Stimulated activated CD4-positive, alpha-beta T cell treated with anti-CD3 and anti-CD28 coated beads, Interleukin-2, amount 100 ng/mL, for 24 hours (primary cell): ENCODE results near the gene DLX1.
"Not testable (repeated sequence)": the region's sequence is repeated elsewhere in the genome, so short reads cannot be mapped to it uniquely, and the experiment has no call there.

Experiments used
- DNase-seq, 2 donors: peaks; one replicate each; pipeline ENCODE4 v3.0.0-alpha.2; 2020

The DLX1 gene

DNA sequence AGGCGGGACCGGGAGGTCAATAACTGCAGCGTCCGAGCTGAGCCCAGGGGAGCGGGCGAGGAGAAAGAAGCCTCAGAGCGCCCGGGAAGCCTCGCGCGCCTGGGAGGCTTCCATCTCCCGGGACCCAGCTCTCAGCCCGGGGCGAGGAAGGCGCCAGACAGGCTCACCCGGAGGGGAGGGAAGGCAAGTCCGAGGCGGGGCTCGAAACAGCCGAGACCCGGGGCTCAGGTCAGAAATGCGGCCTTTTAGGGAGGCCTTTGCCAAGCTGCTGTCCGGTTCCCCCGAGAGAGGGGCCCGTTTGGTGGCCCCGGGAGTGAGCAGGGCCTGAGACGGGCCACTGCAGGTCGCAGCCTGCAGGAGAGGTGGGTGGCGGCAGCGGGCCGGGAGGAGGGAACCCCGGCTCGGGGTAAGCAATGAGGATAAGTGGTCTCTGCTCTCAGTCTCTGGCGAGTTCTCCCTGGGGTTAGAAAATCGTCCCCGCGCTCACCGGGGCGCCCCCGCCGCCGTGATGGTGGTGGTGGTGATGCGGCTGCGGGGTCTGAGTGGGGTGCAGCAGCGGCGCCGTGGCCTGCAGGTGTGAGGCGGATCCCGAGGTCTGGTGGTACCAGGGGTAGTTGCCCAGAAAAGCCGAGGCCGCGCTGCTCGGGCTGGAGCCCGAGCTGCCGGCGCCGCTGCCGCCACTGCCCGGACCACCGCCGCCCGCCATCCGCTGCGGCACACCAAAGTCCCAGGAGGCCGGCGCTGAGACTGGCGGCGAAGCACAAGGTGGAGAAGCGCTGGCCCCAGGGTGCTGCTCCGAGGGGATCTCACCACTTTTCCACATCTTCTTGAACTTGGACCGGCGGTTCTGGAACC, 15.0 kb downstream of the DLX1 start:
- no peak for DNase-seq

DNA sequence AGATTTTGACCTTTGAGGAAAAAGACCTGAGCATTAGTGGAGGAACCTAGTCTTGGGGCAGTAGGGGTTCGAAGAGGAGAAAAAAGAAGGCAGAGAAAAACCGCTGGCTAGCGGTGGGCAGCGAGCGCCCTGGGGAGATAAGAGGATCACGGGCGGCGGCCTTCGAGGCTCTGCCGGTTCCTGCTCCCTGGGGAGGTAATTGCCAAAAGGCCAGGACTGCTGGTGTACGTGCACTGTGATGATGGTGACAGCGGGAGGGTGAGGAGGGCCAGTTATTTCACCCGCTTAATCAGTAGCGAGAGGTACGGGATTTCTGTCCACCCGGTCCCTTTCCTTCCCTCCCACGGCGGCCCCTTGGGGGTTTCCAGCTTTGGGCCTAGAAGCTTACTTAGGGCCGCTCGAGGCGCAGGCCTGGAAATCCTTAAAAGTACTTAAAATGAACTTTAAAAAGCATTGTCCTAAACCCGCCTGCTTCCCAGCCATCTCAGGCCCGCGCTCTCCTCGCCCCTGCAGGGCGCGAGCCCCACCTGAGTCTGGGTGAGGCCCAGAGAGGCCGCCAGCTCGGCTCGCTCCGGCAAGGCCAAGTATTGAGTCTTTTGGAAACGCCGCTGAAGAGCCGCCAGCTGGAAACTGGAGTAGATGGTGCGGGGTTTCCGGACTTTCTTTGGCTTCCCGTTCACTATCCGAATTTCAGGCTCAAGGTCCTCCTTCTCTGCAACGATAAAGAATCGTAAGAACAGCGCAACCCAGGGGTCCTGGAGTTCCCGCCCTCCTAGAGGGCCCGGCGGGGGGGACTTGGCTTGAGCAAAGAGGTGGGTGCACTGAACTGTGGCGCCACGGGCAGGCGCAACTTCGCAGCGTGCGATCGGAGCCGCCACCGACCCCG, 15.9 kb downstream of the DLX1 start:
- DNase-seq: peak in 1 of 2 donors; percentile 22

DNA sequence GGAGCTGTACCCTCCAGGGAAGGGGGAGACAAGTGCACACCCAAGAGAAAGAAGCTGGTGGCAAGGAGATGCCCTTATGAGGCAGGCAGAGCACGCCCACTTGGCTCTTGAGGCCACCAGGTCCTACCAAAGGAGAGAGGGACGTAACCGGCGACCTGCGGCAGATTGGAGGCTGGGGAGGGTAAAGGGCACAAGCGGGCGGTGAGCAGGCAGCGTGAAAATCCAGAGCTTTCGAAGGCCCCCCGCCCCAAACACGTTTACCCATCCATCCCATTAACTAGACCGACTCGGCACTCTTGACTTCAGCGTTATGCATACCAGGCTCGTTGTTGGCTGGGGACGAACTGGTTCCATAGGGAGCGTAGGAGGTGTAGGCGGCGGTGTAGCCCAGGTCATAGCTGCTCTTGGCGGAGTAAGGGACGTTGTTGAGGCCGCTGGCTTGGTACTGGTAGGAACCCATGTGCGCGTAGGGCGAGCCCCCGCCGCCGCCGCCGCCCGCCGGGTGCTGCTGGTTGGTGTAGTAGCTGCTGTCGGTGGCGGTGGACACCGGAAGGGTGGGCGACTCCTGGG, 16.6 kb downstream of the DLX1 start:
- no peak for DNase-seq

DNA sequence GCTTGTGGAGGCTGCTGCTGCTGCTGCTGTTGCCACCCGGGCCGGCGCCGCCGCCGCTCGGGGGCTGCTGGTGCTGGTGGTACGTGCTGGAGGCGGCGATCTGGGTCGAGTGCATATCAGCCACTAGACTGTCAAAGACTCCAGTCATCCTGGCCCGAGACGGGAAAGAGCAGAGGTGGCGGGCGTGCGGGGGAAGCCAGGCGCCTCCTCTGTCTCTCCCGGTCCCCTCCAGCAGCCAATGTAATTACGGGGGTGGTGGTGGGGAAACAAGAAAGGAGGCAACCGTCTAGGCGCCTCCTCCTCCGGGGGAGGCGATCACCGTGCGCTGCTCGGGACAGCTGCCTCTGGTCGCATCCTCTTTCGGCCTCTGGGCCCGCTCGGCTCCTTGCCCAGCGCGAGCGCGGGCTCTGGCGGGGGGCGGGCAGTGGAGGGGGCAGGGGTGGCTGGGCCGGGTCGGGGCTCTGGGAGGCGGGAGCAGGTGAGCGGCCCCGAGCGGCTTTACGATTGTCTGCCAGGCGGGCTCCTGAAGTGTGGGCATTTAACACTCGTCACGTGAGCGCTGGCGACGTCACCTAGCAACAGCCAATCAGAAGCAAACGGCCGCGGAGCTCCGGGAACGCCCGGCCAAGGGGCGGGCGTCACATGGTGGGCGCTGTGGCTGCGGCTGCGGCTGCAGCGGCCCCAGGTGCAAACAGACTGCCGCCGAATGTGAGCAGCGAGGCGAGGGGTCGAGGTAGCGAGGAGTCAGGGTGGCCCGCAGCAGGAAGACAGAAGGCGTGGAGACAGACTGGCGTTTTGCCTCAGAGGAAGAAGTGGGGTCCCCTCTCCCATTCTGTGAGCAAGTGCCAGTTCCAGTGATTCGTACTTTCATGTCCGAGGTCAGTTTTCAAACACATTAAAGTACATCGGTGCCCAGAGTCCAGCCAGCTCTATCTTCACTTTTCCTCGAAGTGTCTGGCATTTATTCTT, 17.4 kb downstream of the DLX1 start, which contains the start of gene DLX2:
Gene DLX2, minus strand, starts transcription at position 510 of the 969 bp plus-strand sequence. Its CDS starts 362 bp downstream, at position 148.
- DNase-seq: peak; percentile 68 to 81

DNA sequence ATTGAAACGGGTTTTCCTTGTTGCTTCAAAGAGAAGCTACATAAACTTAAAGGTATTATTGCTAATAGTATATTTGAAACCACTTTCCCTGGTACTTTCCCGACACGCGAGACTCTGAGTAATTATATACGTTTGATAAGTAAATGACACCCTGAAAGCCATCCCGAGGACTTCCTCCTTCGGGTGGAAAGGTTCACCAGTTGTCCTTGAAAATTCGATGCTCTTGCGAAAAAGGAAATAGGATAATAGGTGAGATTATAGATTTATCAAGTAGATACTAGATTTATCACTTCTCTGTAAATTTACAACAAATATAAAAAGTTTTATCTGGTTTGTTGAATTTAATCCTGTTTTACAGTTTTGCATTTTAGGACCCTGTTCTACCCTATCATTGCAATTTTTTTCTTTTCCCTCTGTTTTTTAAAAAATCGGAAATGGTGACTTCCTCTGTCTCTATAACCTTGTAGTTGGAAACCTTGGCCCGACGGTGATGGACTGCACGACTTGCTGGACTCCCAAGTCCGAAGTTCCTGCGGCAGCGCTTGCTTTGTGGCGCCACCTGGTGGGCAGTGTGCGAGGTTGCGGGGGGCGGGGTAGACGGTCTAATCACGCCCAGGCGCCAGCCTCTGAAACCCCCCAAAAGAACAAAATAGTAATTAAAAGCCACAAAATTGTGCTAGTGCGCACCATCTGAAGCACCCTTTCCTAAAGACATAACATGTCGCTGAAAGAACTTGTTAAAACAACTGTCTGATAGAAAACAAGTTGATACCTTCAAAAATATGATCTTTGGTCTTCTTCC, 18.4 kb downstream of the DLX1 start:
- DNase-seq: peak; percentile 79 to 81

DNA sequence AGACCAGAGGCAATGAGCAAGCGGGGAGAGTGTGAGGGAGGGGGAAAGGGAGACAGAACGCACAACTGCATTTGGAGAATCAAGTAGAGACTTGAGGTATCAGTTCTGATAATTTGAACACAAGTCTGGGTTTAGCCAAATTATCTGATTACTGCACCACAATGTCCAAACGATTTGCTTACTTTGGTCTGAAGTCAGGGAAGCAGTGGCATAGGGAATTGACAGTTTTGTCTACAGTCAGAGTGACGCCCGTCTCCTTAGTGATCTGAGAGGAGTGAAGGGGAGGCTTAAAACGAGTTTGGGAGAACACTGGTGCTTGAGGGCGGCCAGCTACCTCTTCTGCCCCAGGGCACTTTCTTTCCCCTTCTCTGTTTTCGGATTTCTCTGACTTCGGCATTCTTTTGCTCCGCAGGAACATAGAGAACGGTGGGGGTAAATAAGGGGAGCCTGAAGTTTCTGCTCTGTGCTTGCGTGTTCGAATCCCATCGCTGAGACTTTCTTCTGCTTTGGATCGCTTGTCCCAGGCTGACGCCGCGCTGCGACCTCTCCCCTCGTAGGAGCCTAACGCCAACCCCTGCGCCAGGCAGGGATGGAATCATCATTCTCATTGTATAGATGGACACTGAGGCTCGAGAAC, 20.3 kb downstream of the DLX1 start:
- no peak for DNase-seq

DNA sequence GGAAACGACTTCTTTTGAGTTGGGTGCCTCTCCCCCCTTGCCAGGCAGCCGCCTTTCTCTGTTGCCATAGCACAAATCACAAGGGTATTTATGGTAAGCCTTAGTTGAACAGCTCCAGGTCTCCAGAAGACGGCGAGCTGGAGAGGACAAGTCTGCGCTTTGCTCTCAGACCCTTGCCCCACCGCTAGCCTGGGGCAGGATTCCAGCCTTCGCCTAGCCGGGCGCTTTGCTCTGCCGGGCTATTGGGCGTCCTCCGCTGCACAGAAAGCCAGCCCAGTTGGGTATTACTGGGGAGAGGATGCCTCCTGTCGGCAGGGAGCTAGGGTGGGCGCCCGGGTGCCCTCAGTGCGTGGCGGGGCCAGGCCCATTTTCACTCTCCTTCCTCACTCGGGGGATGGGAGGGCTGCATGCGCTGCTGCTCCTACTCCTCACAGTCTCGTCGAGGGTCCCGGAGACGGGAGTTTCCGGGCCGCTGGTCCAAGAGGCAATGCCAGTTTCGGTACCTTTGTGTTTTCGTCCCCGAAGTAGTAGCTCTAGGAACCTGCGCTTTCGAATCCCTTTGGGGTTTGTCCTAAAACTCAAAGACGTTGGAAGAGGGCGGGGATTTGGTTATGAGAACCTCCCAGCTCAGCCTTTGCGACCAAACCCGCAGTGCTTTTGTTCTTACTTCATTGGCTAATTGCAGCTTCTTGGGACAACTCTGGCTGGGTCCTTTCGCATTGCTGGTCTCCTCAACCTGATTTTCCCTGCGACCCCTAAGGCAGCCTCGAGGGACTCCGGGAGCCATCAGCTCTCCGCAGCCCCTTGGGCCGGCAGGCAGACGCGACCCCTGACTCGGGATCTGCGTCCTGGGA, 21.0 kb downstream of the DLX1 start:
- peak in 1 of 2 donors; percentile 52 for DNase-seq

DNA sequence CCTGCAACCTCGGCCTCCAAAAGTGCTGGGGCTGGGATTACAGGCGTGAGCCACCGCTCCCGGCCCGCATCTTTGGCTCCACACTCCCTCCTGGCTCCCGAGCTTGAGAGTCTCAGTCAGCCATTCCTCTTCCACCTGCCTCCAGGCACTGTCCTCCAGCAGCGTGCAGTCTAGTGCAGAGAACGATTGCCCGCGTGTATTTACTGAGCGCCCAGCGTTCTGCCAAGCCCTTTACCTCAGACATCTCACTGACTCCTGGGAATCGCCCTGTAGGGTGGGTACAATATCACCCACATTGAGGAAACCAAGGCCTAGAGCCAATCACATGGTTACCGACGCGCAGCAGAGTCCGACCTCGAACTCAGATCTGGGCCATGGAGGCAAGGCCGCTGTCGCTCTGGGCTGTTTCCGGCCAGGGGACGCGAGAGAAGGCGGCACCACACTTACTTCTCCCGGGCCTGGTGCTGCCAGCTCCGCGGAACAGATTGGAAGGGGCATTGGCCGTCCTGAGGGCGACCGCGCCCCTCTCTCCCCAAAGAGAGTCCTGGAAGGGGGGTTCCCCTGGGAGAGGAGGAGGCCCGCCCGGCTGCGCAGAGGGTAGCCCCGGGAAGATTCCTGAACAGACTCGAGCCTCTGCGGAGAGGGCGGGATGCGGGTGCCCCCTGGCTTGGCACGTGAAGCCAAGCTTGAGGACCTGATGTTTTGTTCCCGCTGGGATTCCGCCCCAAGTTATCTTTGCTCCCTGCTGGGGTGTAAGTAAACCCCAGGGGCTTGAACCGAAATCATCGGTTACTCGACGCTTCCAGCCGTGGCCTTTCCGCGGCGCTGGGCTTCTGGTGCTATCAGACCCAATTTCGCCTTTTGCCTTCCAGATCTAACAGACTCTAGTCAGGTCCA, 22.6 kb downstream of the DLX1 start:
- peak in 1 of 2 donors; percentile 11 for DNase-seq

DNA sequence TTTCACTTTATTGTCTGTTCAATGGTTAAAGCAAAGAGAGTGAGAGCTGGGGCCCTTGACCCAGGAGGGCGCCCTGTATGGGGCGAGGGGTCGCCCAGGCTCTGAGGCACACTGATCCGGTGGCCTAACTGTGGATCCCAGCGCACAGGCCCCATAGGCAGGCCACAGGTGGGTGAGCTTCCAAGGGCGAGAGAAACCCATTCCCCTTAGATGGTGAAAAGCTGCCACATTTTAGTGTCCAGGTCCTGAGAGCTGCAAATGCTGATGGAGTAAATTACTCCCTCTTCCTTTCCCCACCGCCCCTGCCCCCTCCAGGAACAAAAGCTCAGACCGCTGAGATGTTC, 23.3 kb downstream of the DLX1 start:
- no peak for DNase-seq

DNA sequence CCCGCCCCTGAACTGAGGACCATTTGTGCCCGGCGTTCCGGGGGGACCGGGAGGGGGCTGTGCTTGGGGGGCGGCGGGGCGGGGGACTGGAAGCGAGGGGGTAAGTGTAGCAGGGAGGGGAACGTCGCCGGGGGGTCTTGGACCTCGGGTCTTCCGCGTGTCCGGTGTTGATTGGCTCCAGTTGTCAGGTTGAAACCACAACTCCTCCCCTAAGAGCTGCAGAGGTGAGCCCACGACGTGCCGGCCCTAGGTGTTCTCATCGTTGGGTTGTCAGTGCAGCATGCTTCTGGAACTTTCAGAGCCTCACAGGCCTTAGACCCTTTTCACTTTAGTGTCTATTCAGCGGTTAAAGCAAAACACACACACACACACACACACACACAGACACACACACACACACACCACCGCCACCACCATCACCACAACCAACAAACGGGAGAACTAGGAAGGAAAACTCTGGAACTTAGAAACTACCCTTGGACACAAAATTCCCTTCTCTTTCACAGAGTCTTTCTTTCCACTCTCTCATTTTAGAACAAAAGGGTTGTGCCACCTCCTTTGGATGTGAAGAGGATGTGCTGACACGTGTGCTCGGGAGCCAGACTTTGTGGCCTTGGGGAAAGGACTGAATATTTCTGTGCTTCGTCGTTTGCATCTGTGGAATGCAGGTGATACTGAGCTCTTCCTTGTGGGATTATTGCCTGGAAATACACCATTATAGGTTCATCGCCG, 24.1 kb downstream of the DLX1 start:
- DNase-seq: no peak

DNA sequence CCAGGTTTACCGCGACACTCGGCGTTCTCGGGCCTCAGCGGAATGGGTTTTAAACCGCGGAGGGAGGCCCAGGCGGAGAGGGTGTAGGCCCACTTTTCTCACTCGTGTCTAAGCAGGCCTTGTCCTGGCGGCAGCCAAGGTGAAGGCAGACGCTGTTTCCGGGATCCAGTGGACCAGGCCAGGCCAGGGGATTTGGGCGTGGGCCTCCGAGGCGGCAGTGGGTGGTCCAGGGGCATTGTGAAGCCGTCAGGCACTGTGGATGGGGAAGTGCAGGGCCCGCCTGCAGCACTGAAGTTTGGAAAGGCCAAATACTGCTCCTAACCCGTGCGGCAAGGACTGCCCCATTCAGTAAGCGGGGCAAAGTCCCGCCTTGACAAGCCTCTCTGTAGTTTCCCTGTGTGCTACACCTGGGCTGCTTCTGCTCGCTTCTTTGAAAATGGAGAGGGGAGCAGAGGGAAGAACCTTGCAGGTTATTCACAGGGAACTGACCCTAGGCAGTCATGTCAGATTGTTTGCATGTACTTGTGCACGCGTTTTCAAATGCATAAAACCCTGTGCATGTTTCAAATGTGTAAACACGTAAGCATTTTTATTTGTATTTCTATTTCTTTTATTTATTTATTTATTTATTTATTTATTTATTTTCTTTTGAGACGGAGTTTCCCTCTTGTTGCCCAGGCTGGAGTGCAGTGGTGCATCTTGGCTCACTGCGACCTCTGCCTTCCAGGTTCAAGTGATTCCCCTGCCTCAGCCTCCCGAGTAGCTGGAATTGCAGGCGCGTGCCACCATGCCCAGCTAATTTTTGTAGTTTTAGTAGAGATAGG, 24.9 kb downstream of the DLX1 start:
- DNase-seq: no peak

DNA sequence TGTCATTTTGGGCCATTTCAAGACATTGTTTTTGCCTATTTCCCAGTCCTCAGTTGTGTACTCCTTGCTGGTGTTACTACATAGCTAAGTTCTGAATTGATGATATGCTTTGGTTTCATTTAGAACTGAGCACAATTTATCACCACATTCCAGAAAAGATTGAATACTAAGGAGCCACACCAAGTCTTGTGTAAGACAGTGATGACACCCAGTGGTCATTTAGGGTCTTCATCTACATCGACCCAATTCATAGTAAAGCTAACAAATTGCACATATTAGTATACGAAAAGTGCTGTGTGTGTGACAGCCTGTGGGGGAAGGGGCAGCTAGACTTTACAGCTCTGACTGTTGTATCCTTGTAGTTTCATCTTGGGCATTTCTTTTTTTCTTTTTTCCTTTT, 28.3 kb downstream of the DLX1 start:
- no peak for DNase-seq

DNA sequence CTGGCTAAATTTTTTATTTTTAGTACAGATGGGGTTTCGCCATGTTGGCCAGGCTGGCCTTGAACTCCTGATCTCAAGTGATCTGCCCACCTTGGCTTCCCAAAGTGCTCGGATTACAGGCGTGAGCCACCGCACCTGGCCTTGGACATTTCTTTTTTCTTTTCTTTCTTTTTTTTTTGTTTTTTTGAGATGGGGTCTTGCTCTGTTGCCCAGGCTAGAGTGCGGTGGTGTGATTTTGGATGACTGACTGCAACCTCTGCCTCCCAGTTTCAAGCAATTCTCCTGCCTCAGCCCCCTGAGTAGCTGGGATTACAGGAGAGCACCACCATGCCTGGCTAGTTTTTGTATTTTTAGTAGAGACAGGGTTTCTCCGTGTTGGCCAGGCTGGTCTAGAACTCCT, 28.9 kb downstream of the DLX1 start:
- DNase-seq: not testable (repeated sequence)

DNA sequence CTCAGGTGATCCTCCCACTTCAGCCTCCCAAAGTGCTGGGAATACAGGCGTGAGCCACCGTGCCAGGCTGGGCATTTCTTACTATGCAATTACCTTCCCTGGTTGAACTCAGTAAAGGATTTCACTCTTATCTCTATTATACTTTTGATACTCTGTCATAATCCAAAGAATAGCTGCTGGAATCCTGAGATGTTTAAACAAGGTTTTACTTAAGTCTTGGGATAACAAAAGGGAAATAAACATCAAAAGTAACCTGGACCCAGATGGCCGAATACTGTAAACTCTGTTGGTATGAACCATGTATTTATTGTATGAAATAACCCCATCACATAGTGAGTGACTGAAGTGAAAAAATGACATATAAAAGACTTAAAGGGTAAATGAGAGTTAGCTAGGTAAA, 29.3 kb downstream of the DLX1 start:
- DNase-seq: no peak

DNA sequence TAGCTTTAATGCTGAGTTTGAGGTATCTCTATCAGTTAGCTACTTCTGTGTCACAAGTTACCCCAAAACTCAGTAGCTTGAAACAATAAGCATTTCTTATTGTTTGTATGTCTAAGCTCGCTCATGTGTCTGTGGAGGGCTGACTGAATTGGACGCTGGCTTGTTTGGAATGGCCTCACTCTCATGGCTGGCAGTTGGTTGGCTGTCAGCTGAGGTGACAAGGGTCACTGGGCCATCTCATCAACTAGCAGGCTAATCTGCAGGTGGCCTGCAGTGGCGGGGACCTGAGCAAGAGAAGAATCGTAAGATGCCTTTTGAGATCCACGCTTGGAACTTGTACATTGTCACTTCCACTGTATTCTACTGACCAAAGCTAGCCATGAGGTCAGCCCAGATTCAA, 30.8 kb downstream of the DLX1 start:
- DNase-seq: no peak

DNA sequence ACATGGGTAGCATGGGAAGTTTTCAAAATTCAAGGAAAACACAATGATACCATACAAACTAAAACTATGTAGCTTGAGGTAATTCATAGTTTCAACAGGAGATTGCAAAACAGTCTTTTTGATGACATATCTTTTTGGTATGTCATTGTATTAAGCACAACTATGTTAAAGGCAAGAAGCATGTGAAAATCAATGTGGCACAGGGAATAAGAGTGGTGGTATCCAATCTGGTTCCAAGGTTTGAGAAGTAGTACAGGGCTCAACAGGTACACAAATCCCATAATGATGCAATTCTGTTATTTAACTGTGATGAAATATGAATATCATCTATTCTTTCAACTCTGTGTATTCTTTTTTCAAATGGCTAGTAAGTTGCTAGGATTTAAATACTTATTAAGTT, 33.8 kb downstream of the DLX1 start:
- no peak for DNase-seq

DNA sequence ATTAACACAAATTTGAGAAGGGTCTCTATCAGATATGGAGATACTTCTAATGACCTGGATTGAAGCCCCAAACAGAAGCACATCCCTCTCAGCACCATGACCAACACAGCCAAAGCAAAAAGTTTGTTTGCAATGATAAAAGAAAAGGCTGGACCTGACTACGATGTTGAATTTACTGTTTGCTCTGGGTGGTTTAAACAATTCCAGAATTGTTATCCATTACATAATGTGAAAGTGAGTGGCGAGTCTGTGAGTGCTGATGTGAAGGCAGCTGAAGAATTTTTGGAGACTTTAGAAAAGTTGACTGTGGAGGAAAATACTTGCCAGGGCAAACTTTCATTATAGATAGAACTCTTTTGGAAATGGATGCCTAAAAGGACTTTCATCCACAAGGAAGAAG, 34.8 kb downstream of the DLX1 start:
- DNase-seq: no peak
